ENCODE data around the gene UQCRC2. TPM values are rescaled to one million over a fixed set of nuclear protein-coding genes. Genes with fewer than 3 reads are reported as not detected.

The UQCRC2 gene
- total and polyA plus RNA-seq, 8 donors = 49.5 to 107 (median 93.7) TPM

GRCh38 chr16:21989133-21989532 lies 36.0 kb downstream of the UQCRC2 start:
- DNase-seq (no peak), ATAC-seq (peak in 1 of 4 donors; percentile 6), FAIRE-seq (no peak)
- H3K27me3 ChIP-seq = no peaks in the 10 kb centered on the region
- no peak overlapping the region for H3K4me3 ChIP-seq
- 51 to 60% methylated on average over 5 of the region's 5 CpGs for WGBS, 2 donors
- no peak overlapping the region for H3K27ac ChIP-seq
- H3K4me1 ChIP-seq = peaks cover 8 to 14% (median 9%) of the 10 kb centered on the region in 3 donors
- no peak for TF ChIP-seq CTCF (IDR thresholded peaks at IDR 0.05)
- H3K9me3 ChIP-seq = no peaks in the 10 kb centered on the region
- intact Hi-C loops (cut with DNase I) = no loop called here
- no peaks in the 10 kb centered on the region for H3K36me3 ChIP-seq

- no peak for DNase-seq
- H3K9me3 ChIP-seq = no peaks in the 10 kb centered on the region
- intact Hi-C loops (cut with DNase I) = no loop called here
- H3K27ac ChIP-seq = no peak overlapping the region
- H3K36me3 ChIP-seq = no peaks in the 10 kb centered on the region
- TF ChIP-seq CTCF (IDR thresholded peaks at IDR 0.05) = no peak
- peaks cover 8 to 13% (median 9%) of the 10 kb centered on the region in 3 donors for H3K4me1 ChIP-seq
- no peaks in the 10 kb centered on the region for H3K27me3 ChIP-seq
- FAIRE-seq = no peak
- no peak for ATAC-seq
- WGBS, 2 donors = 90 to 92% methylated on average over 2 of the region's 2 CpGs
- H3K4me3 ChIP-seq = no peak overlapping the region
Observed at GRCh38 chr16:21989751-21990150, 36.6 kb downstream of the UQCRC2 start.

- FAIRE-seq (no peak), ATAC-seq (no peak), DNase-seq (no peak)
- H3K27ac ChIP-seq = no peak overlapping the region
- intact Hi-C loops (cut with DNase I) = no loop called here
- WGBS, 2 donors = 16 to 21% methylated on average over 3 of the region's 3 CpGs
- H3K9me3 ChIP-seq = no peaks in the 10 kb centered on the region
- TF ChIP-seq CTCF (IDR thresholded peaks at IDR 0.05) = no peak
- H3K27me3 ChIP-seq = no peaks in the 10 kb centered on the region
- no peaks in the 10 kb centered on the region for H3K36me3 ChIP-seq
- no peak overlapping the region for H3K4me3 ChIP-seq
- H3K4me1 ChIP-seq = peaks cover 2 to 6% (median 4%) of the 10 kb centered on the region in 3 donors
Observed at GRCh38 chr16:21990381-21990944, 37.3 kb downstream of the UQCRC2 start.

GRCh38 chr16:21991621-21992020 lies 38.5 kb downstream of the UQCRC2 start:
- FAIRE-seq (no peak), ATAC-seq (no peak), DNase-seq (no peak)
- Histone ChIP-seq H3K36me3 (no peaks in the 10 kb centered on the region), H3K27ac (no peak overlapping the region), H3K4me3 (no peak overlapping the region), H3K9me3 (no peaks in the 10 kb centered on the region), H3K27me3 (no peaks in the 10 kb centered on the region), H3K4me1 (no peaks in the 10 kb centered on the region)
- intact Hi-C loops (cut with DNase I) = no loop called here
- no peak for TF ChIP-seq CTCF (IDR thresholded peaks at IDR 0.05)
- 72 to 85% methylated on average over 6 of the region's 6 CpGs for WGBS, 2 donors

- Histone ChIP-seq H3K27ac (no peak overlapping the region), H3K36me3 (no peaks in the 10 kb centered on the region), H3K4me3 (no peak overlapping the region), H3K27me3 (no peaks in the 10 kb centered on the region), H3K4me1 (no peaks in the 10 kb centered on the region), H3K9me3 (no peaks in the 10 kb centered on the region)
- 83 to 91% methylated on average over 13 of the region's 13 CpGs for WGBS, 2 donors
- no peak for FAIRE-seq
- intact Hi-C loops (cut with DNase I) = no loop called here
- TF ChIP-seq CTCF (IDR thresholded peaks at IDR 0.05) = no peak
- DNase-seq = no peak
- ATAC-seq = no peak
Observed at GRCh38 chr16:21994856-21995465, 41.8 kb downstream of the UQCRC2 start.
